HG03196 (cell line): Measurements from ENCODE around the gene E2F6.
"Not testable (repeated sequence)": the region's sequence is repeated elsewhere in the genome, so short reads cannot be mapped to it uniquely, and the experiment has no call there.

Source experiments
- ATAC-seq: cut with Tn5 transposase; IDR thresholded peaks from one replicate; pipeline ENCODE4 v1.9.1; 2021; ENCODE audit not compliant: unreplicated experiment

Gene E2F6

GRCh38 chr2:11416186-11416585 lies 49.8 kb downstream of the E2F6 start:
- no peak for ATAC-seq

- ATAC-seq: no peak
Measured at GRCh38 chr2:11414372-11415124, 51.4 kb downstream of the E2F6 start.

- no peak for ATAC-seq
Measured at GRCh38 chr2:11412449-11412810, 53.5 kb downstream of the E2F6 start.

GRCh38 chr2:11411768-11412448 lies 54.1 kb downstream of the E2F6 start:
- ATAC-seq: no peak

GRCh38 chr2:11411244-11411643 lies 54.7 kb downstream of the E2F6 start:
- ATAC-seq: no peak

- ATAC-seq: no peak
Measured at GRCh38 chr2:11410101-11410500, 55.9 kb downstream of the E2F6 start.

- no peak for ATAC-seq
Measured at GRCh38 chr2:11409572-11409959, 56.4 kb downstream of the E2F6 start.

GRCh38 chr2:11408959-11409571 lies 56.9 kb downstream of the E2F6 start:
- ATAC-seq: no peak

GRCh38 chr2:11407413-11407812 lies 58.5 kb downstream of the E2F6 start:
- no peak for ATAC-seq

- no peak for ATAC-seq
Measured at GRCh38 chr2:11406958-11407381, 59.0 kb downstream of the E2F6 start.

GRCh38 chr2:11406267-11406957 lies 59.5 kb downstream of the E2F6 start:
- no peak for ATAC-seq

GRCh38 chr2:11405599-11406266 lies 60.2 kb downstream of the E2F6 start:
- ATAC-seq: no peak

- ATAC-seq: not testable (repeated sequence)
Measured at GRCh38 chr2:11405074-11405406, 60.9 kb downstream of the E2F6 start.

- no peak for ATAC-seq
Measured at GRCh38 chr2:11404376-11405073, 61.4 kb downstream of the E2F6 start.

- no peak for ATAC-seq
Measured at GRCh38 chr2:11402436-11402835, 63.5 kb downstream of the E2F6 start.

GRCh38 chr2:11399438-11399762 lies 66.6 kb downstream of the E2F6 start:
- ATAC-seq: no peak

GRCh38 chr2:11398750-11399437 lies 67.1 kb downstream of the E2F6 start:
- ATAC-seq: no peak

- ATAC-seq: no peak
Measured at GRCh38 chr2:11397513-11397912, 68.4 kb downstream of the E2F6 start.

GRCh38 chr2:11396467-11397445 lies 69.2 kb downstream of the E2F6 start:
- no peak for ATAC-seq
